OCI-LY1 (cell line): ENCODE measurements around the gene STARD13.

ENCODE experiments used
- H2AFZ ChIP-seq: fragments of 200-600 bp; sonication (generic), shearing (Covaris generic); 2 replicates; pipeline ENCODE4 v1.6.0; 2014; ENCODE audit warnings: antibody characterized with exemption, mild to moderate bottlenecking, low read length
- H3F3A ChIP-seq: fragments of 200-600 bp; sonication (generic), shearing (Covaris generic); 2 replicates; pipeline ENCODE4 v1.6.0; 2014; ENCODE audit warnings: mild to moderate bottlenecking, antibody characterized with exemption, low read length, moderate library complexity; ENCODE audit not compliant: insufficient read depth
- H3K27ac ChIP-seq: fragments of 200-600 bp; sonication (generic); 2 replicates; pipeline ENCODE4 v1.5.1; 2014; ENCODE audit warnings: low read length, mixed run types, mild to moderate bottlenecking, low read depth; ENCODE audit not compliant: poor library complexity, severe bottlenecking
- H3K27me3 ChIP-seq: fragments of 200-600 bp; sonication (generic); 2 replicates; pipeline ENCODE4 v1.6.0; 2014; ENCODE audit warnings: antibody characterized with exemption, mild to moderate bottlenecking, low read length, moderate library complexity; ENCODE audit not compliant: insufficient read depth
- H3K36me3 ChIP-seq: fragments of 200-600 bp; sonication (generic); 2 replicates; pipeline ENCODE4 v1.6.1; 2014; ENCODE audit warnings: mild to moderate bottlenecking, antibody characterized with exemption, low read length, moderate library complexity, mixed read lengths; ENCODE audit not compliant: insufficient read depth
- H3K4me1 ChIP-seq: fragments of 200-600 bp; sonication (generic); 2 replicates; pipeline ENCODE4 v1.5.1; 2014; ENCODE audit warnings: mild to moderate bottlenecking, low read length, moderate library complexity; ENCODE audit not compliant: insufficient read depth, severe bottlenecking
- H3K4me2 ChIP-seq: fragments of 200-600 bp; sonication (generic), shearing (Covaris generic); 2 replicates; pipeline ENCODE4 v1.6.1; 2014; ENCODE audit warnings: low read length
- H3K4me3 ChIP-seq: fragments of 200-600 bp; sonication (generic); 2 replicates; pipeline ENCODE4 v1.5.1; 2014; ENCODE audit warnings: low read length, low read depth, mild to moderate bottlenecking, mixed read lengths; ENCODE audit not compliant: poor library complexity, severe bottlenecking
- H3K79me2 ChIP-seq: fragments of 200-600 bp; shearing (Covaris generic); 2 replicates; pipeline ENCODE4 v1.6.1; 2016; ENCODE audit warnings: mixed run types, low read length, mixed read lengths; ENCODE audit not compliant: insufficient read depth
- H3K9ac ChIP-seq: fragments of 200-600 bp; sonication (generic), shearing (Covaris generic); 2 replicates; pipeline ENCODE4 v1.6.1; 2014; ENCODE audit warnings: mild to moderate bottlenecking, low read length, mixed read lengths
- H3K9me2 ChIP-seq: fragments of 200-600 bp; sonication (generic), shearing (Covaris generic); 2 replicates; pipeline ENCODE4 v1.6.1; 2014; ENCODE audit warnings: low read depth, mild to moderate bottlenecking, low read length, mixed read lengths
- H3K9me3 ChIP-seq: fragments of 200-600 bp; shearing (Covaris generic); 2 replicates; pipeline ENCODE4 v1.6.1; 2014; ENCODE audit warnings: low read length, mixed read lengths
- H4K20me1 ChIP-seq: fragments of 200-600 bp; sonication (generic), shearing (Covaris generic); 2 replicates; pipeline ENCODE4 v1.6.0; 2016; ENCODE audit warnings: mild to moderate bottlenecking, low read length; ENCODE audit not compliant: insufficient read depth
- CTCF ChIP-seq: fragments of 200-600 bp; sonication (generic), shearing (Covaris generic); IDR thresholded peaks from 2 replicates; pipeline ENCODE4 v1.5.1; 2017; ENCODE audit warnings: mild to moderate bottlenecking, antibody characterized with exemption, low read length, moderate library complexity, mixed read lengths
- EZH2 ChIP-seq: fragments of 200-600 bp; sonication (generic), shearing (Covaris generic); IDR thresholded peaks from 2 replicates; pipeline ENCODE4 v1.8.0; 2017; ENCODE audit warnings: borderline replicate concordance, mixed run types, mild to moderate bottlenecking, antibody characterized with exemption, low read length, moderate library complexity, mixed read lengths

Gene STARD13

GRCh38 chr13:33318037-33318436 lies 32.5 kb upstream of the STARD13 start:
- TF ChIP-seq EZH2 (no peak), CTCF (no peak)
- Histone ChIP-seq H3K9me2 (no peaks in the 10 kb centered on the region), H3K9me3 (no peaks in the 10 kb centered on the region), H3K4me3 (no peak overlapping the region), H3K4me2 (no peak overlapping the region), H3K36me3 (no peaks in the 10 kb centered on the region), H4K20me1 (no peaks in the 10 kb centered on the region), H3K4me1 (no peaks in the 10 kb centered on the region), H3K27me3 (no peaks in the 10 kb centered on the region), H2AFZ (no peak overlapping the region), H3K79me2 (no peaks in the 10 kb centered on the region), H3K9ac (no peak overlapping the region), H3K27ac (no peak overlapping the region), H3F3A (no peaks in the 10 kb centered on the region)

- Histone ChIP-seq H3K27me3 (no peaks in the 10 kb centered on the region), H3K9ac (no peak overlapping the region), H3K79me2 (no peaks in the 10 kb centered on the region), H3K4me1 (no peaks in the 10 kb centered on the region), H2AFZ (no peak overlapping the region), H3K4me3 (no peak overlapping the region), H4K20me1 (no peaks in the 10 kb centered on the region), H3F3A (no peaks in the 10 kb centered on the region), H3K4me2 (no peak overlapping the region), H3K36me3 (no peaks in the 10 kb centered on the region), H3K9me3 (no peaks in the 10 kb centered on the region), H3K9me2 (no peaks in the 10 kb centered on the region), H3K27ac (no peak overlapping the region)
- TF ChIP-seq CTCF (no peak), EZH2 (no peak)
Measured at GRCh38 chr13:33316890-33317289, 31.3 kb upstream of the STARD13 start.

DNA sequence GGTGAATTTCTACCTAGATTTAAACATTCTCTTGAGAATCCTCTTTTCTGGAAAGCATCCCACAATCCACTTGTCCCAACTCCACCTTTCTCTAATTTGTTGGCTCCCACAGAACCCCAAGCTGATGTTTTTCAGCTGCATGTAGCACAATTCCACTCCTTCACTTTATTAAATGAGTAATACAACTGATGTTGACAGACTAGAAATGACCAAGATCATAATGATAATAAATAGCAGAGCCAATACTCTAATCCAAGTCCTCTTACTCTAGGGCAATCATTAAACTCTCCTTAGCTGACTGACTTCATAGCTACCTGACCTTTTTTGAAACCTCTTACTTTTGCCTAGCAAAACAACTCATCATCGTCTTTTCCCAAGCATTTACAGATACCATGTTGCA lies 27.9 kb upstream of the STARD13 start:
- Histone ChIP-seq H3K27me3 (no peaks in the 10 kb centered on the region), H3K9me3 (no peaks in the 10 kb centered on the region), H3K79me2 (no peaks in the 10 kb centered on the region), H3K9ac (no peak overlapping the region), H3K4me2 (no peak overlapping the region), H3K4me1 (no peaks in the 10 kb centered on the region), H3K36me3 (no peaks in the 10 kb centered on the region), H3K9me2 (no peaks in the 10 kb centered on the region), H2AFZ (no peak overlapping the region), H3F3A (no peaks in the 10 kb centered on the region), H3K27ac (no peak overlapping the region), H4K20me1 (no peaks in the 10 kb centered on the region), H3K4me3 (no peak overlapping the region)
- TF ChIP-seq EZH2 (no peak), CTCF (no peak)
